ENCODE results near the gene ASPRV1.
A peak's percentile ranks its signal among the peaks of the same experiment; 100 is the strongest.

GRCh38 chr2:69918401-69918800, 43.0 kb downstream of the ASPRV1 start:
- TF ChIP-seq IKZF2 (IDR thresholded peaks at IDR 0.05) (0 out of 4 replicates have a peak, but pooled peaks of 1 of the 2 experiments have one; percentile 20), BHLHE40 (IDR thresholded peaks at IDR 0.05; ENCODE audit: borderline replicate concordance in 1 of 2, low read depth in 2 of 2, low read length in 1 of 2) (no peak), RCOR1 (conservative IDR thresholded peaks at IDR 0.05; ENCODE audit: low read depth, low read length) (no peak), CTCF (IDR thresholded peaks at IDR 0.05 in 2 of 3, conservative IDR thresholded peaks at IDR 0.05 in 1 of 3; ENCODE audit: control insufficient read depth in 2 of 3, extremely low read depth in 1 of 3, insufficient read depth in 1 of 3, low read depth in 3 of 3, low read length in 3 of 3) (no peak), BCL3 (IDR thresholded peaks at IDR 0.05; ENCODE audit: borderline replicate concordance, insufficient read depth, low read depth, low read length, poor library complexity, severe bottlenecking) (no peak), EED (IDR thresholded peaks at IDR 0.05; ENCODE audit: low read depth) (no peak), KAT2A (conservative IDR thresholded peaks at IDR 0.05; ENCODE audit: control insufficient read depth, low read depth, low read length) (no peak), ZNF274 (IDR thresholded peaks at IDR 0.05; ENCODE audit: insufficient read depth, insufficient read length) (no peak), RAD21 (IDR thresholded peaks at IDR 0.05; ENCODE audit: insufficient read depth, low read depth, low read length) (no peak), RELA (IDR thresholded peaks at IDR 0.05; ENCODE audit: borderline replicate concordance, partially characterized antibody) (no peak)
